MM.1S (cell line): ENCODE data around the gene RNF220.

Experiments used
- EZH2 ChIP-seq: fragments of 300-600 bp; sonication (generic); optimal IDR thresholded peaks from 2 replicates; pipeline ENCODE3; 2017; ENCODE audit warnings: low read depth, mild to moderate bottlenecking, antibody characterized with exemption, low read length, mixed read lengths
- TF ChIP-seq, protein P1 (sequence below): fragments of 300-600 bp; sonication (generic); IDR thresholded peaks from 2 replicates; pipeline ENCODE4 v1.5.1; 2016; ENCODE audit warnings: antibody characterized with exemption, low read length, mixed read lengths

DNA sequence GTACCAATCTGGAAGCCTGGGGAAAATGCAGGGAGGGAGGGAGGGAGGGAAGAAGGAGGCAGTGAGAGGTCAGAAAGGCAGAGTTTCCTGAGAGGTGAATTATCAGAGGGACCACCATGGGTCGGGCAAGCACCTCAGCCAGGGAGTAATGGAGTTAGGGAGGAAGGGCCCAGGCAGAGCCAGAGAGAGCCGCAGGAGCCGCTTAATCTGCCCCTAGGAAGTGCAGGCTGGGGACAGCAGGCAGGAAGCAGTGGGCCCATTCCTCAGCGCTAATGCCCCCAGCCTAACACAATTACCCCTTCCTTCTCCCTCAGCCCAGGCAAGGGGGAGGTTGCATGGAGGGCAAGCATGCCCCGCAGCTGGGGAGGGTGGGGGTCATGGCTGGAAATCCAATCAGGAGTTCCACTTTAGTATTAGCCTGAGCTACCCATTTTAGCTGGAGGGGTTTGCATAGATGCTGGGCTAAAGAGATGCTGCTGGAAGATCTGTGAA lies 160.2 kb downstream of the RNF220 start:
- TF ChIP-seq, protein P1, sequence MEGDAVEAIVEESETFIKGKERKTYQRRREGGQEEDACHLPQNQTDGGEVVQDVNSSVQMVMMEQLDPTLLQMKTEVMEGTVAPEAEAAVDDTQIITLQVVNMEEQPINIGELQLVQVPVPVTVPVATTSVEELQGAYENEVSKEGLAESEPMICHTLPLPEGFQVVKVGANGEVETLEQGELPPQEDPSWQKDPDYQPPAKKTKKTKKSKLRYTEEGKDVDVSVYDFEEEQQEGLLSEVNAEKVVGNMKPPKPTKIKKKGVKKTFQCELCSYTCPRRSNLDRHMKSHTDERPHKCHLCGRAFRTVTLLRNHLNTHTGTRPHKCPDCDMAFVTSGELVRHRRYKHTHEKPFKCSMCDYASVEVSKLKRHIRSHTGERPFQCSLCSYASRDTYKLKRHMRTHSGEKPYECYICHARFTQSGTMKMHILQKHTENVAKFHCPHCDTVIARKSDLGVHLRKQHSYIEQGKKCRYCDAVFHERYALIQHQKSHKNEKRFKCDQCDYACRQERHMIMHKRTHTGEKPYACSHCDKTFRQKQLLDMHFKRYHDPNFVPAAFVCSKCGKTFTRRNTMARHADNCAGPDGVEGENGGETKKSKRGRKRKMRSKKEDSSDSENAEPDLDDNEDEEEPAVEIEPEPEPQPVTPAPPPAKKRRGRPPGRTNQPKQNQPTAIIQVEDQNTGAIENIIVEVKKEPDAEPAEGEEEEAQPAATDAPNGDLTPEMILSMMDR: no peak
- TF ChIP-seq EZH2: no peak
